NCI-H2171 treated with DMSO at 0.1 percent for 48 hours (cell line): Measurements from ENCODE around the gene GBF1.

ENCODE experiments used
- DNase-seq: peaks from one replicate; lab custom pipeline; 2025; lab: John Stamatoyannopoulos, UW

Gene GBF1

GRCh38 chr10:102342958-102343357 lies 97.6 kb downstream of the GBF1 start:
- DNase-seq = no peak

GRCh38 chr10:102344067-102344466 lies 98.7 kb downstream of the GBF1 start:
- no peak for DNase-seq

- peak; percentile 6 for DNase-seq
Observed at GRCh38 chr10:102347236-102347828, 102.0 kb downstream of the GBF1 start.

- DNase-seq = peak; percentile 49
Observed at GRCh38 chr10:102352066-102352715, 106.9 kb downstream of the GBF1 start.

GRCh38 chr10:102354451-102354850 lies 109.1 kb downstream of the GBF1 start:
- no peak for DNase-seq

GRCh38 chr10:102358712-102359382 lies 113.5 kb downstream of the GBF1 start:
- no peak for DNase-seq

- DNase-seq = no peak
Observed at GRCh38 chr10:102367441-102367840, 122.1 kb downstream of the GBF1 start.

GRCh38 chr10:102368077-102368476 lies 122.7 kb downstream of the GBF1 start:
- DNase-seq = no peak

GRCh38 chr10:102371295-102371694 lies 126.0 kb downstream of the GBF1 start:
- no peak for DNase-seq

- DNase-seq = no peak
Observed at GRCh38 chr10:102375250-102375649, 129.9 kb downstream of the GBF1 start.

- no peak for DNase-seq
Observed at GRCh38 chr10:102375867-102376266, 130.5 kb downstream of the GBF1 start.

- no peak for DNase-seq
Observed at GRCh38 chr10:102376901-102377300, 131.6 kb downstream of the GBF1 start.

- DNase-seq = no peak
Observed at GRCh38 chr10:102379383-102379782, 134.1 kb downstream of the GBF1 start.

GRCh38 chr10:102381983-102382382 lies 136.7 kb downstream of the GBF1 start:
- DNase-seq = no peak

- DNase-seq = no peak
Observed at GRCh38 chr10:102382871-102383270, 137.5 kb downstream of the GBF1 start.

GRCh38 chr10:102384053-102384452 lies 138.7 kb downstream of the GBF1 start:
- DNase-seq = no peak

GRCh38 chr10:102384606-102385429 lies 139.5 kb downstream of the GBF1 start:
- DNase-seq = no peak

GRCh38 chr10:102389894-102390293 lies 144.6 kb downstream of the GBF1 start:
- no peak for DNase-seq

GRCh38 chr10:102392306-102392705 lies 147.0 kb downstream of the GBF1 start:
- no peak for DNase-seq

GRCh38 chr10:102393411-102394078 lies 148.2 kb downstream of the GBF1 start:
- DNase-seq = no peak

- peak; percentile 70 for DNase-seq
Observed at GRCh38 chr10:102394079-102394800, 148.9 kb downstream of the GBF1 start.
